GM19193 (cell line): ENCODE data around the gene NDUFV1.

Experiments
- POLR2A ChIP-seq: IDR thresholded peaks from 4 replicates; pipeline ENCODE4 v1.6.1; 2011; ENCODE audit not compliant: insufficient read depth, insufficient read length; ENCODE audit errors: extremely low read depth

NDUFV1 gene

GRCh38 chr11:67604815-67605214 is 1.9 kb upstream of the NDUFV1 start:
- no peak for TF ChIP-seq POLR2A

GRCh38 chr11:67605231-67606011 is 1.3 kb upstream of the NDUFV1 start:
- no peak for TF ChIP-seq POLR2A

DNA sequence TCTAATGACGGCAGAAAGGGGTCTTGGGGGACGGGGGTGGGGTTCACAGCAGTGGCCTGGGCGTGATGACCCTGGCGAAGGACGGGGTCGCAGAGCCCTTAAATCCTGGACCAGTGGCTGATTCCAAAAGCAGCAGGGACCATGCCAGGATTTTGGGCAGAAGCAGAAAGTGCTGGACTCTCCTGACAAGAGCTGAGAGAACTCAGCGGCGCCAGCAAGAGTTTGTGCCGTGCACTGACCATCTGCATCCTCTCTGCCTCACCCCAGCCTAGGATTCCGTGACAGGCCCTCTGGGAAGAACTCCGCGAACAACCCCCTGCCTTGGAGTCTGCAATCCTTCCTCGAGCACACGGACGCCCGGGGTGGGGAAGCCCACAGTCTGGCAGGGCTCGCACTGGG is 644 bp upstream of the NDUFV1 start:
- no peak for TF ChIP-seq POLR2A

- TF ChIP-seq POLR2A = no peak
Measured at GRCh38 chr11:67607507-67607906, 771 bp downstream of the NDUFV1 start.

DNA sequence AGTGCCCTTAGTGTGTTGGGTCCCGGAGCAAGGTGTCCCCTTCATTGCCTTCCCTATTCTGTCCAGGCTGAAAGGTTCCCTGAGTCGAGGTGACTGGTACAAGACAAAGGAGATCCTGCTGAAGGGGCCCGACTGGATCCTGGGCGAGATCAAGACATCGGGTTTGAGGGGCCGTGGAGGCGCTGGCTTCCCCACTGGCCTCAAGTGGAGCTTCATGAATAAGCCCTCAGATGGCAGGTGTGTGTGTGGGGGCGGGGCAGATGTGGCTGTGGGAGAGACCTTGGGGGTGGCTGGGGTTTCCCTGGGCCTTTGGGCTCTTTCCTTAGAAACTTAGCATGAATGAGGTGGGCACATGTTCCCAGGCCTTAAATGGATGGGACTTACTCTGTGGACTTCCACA is 1.8 kb downstream of the NDUFV1 start:
- no peak for TF ChIP-seq POLR2A

DNA sequence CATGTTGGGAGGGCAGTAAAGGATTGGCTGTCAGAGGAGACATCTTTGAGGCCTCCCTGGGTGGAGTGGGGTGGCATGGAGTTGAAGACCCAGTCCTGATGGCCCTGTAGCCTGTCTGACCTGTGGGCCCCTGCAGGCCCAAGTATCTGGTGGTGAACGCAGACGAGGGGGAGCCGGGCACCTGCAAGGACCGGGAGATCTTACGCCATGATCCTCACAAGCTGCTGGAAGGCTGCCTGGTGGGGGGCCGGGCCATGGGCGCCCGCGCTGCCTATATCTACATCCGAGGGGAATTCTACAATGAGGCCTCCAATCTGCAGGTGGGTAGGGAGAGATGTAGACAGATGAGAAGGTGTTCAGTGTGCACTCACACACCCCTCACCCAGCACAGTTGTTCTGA is 2.6 kb downstream of the NDUFV1 start:
- no peak for TF ChIP-seq POLR2A

- TF ChIP-seq POLR2A = no peak
Measured at GRCh38 chr11:67610302-67610868, 3.6 kb downstream of the NDUFV1 start.

GRCh38 chr11:67611165-67611564 is 4.4 kb downstream of the NDUFV1 start:
- TF ChIP-seq POLR2A = no peak

GRCh38 chr11:67611704-67612587 is 5.2 kb downstream of the NDUFV1 start:
- no peak for TF ChIP-seq POLR2A

DNA sequence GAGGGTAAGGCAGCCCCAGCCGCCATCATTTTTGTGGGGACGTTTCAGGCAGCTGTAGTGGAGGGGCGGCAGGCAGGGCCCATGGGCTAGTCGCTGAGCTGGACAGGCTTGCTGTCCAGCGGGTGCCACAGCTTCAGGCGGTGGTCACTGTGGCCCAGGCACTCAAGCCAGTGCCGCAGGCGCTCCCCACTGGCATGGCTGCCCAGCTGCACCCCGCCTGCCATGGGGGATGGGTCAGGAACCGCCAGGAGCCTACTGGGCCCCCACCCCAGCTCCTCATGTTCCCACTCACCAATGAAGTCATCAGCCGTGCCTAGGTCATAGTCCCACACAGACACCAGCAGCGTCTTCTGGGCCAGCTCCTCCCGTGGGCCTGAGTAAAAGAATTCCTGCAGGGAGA is 6.0 kb downstream of the NDUFV1 start:
- TF ChIP-seq POLR2A = no peak

DNA sequence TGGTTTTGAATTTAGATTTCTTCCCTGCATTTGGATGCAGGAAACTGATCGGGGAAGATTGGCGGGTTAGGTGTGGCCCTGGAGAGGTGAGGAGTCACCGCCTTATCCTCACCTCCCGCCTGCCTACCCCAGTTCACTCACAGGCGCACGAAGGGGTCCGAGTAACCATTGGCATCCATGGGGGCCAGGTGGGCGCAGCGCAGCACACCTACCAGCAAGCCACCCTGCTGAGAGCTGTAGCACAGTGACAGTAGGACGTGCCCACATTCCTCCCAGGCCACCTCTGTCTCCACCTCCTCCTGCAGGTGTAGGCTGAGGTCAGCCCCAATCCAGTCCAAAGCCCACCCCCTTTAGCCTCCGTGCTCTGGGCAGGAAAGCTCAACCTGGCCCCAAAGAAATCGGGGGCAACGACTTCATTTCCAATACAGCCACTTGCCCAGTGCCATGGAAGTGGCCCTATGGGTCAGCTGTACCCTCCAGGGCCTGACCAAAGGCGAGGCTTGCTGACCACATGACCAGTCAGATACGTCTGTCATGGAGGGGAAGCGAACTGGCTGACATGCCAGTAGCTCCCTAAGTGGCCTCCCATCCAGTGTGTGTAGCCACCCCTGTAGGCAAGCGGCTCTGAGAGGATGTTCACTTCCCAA is 6.7 kb downstream of the NDUFV1 start:
- TF ChIP-seq POLR2A = no peak

- peak; percentile 85 for TF ChIP-seq POLR2A
Measured at GRCh38 chr11:67613960-67614715, 7.4 kb downstream of the NDUFV1 start.

DNA sequence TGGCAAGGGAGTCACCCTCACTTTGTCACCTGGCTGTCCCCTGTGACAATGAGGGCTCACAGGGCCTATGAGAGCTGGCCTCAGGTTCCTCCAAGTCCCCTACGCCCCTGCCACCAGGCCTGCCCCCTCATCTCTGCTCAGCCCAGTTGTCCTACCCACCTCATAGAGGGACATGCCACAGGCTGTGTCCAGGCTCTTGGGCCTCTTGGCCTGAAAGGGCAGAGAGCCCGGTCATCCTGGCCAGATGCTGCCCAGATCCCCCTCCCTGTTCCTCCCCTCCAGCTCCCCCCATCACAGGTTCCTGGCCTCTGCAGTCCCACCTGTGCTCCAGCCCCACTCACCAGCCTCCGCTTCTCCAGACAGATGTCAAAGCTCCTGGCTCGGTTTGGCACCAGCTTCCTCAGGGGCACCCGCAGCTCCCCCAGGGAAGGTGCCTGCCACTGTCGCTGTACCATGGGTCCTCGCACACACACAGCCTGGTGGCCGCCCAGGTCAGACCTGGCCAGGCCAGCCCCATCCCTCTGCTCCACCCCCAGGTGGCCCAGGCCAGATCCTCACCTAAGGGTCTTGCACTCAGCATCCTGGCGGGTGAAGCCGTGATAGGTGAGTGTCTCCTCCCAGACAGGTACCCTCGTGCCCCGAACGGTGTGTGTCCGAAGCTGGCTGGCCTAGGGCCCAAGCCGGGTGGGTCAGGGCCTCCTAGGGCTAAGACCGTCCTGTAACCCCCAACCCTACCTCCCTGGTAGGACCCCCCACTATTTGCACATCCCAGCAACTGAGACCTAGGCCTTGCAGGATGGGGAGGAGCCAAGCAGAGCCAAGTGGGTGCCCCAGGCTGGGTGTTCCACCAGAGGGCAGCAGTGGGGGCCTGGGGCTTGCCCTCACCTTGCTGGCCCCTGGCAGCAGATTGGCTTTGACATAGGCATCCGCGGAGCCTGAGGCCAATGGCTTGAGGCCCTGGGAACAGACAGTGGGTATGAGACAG is 8.3 kb downstream of the NDUFV1 start:
- TF ChIP-seq POLR2A = no peak

DNA sequence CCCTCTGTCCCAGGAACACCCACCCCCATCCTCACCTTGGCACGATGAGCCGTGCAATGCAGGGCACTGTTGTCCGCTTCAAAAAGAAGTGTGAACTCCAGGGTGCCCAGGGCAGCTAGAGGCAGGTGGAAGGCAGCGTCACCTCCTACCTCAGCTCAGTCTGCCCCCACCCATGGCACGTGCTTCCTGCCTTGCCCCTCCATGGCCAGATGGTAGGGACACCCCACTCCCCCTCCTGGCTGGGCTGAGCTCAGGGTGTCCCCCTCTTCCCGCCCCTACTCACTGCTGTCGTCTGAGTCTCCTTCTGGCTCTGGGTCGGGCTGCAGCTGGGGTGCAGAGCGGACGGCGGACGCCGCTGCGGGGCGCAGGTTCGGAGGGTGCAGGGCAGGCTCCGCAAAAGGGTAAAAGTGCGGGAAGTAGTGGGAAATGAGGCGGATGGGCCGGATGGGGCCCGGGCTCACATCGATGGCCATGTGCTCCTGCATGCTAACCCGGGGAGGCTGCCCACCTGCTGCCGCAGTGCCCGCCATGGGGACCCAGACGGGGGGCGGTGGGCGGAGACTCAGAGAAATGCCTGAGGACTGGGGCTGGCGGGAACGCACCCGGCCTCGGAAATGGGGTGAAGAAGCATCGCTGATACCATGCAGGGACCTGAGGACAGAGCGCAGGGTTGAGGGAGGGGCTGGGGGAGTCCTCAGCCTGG is 9.1 kb downstream of the NDUFV1 start:
- no peak for TF ChIP-seq POLR2A
